Hindlimb muscle (tissue), 1 donor: ENCODE data around the gene DNMT1. TPM values are rescaled to one million over a fixed set of nuclear protein-coding genes. Genes with fewer than 3 reads are reported as not detected.
"Not testable (repeated sequence)": the region's sequence is repeated elsewhere in the genome, so short reads cannot be mapped to it uniquely, and the experiment has no call there.

Source experiments
- DNase-seq: peaks from one replicate; pipeline ENCODE4 v3.0.0-alpha.2; 2013
- polyA plus RNA-seq: library from polyadenylated mRNA; unstranded; fragments of 120-200 nt; gene quantifications from one replicate; pipeline ENCODE4 v1.2.1, GENCODE V29; 2013; ENCODE audit not compliant: insufficient read length

DNMT1 gene
- polyA plus RNA-seq, 1 donor, result 65.8 TPM

- DNase-seq, result no peak
Observed at GRCh38 chr19:10182076-10182475, 12.7 kb downstream of the DNMT1 start.

GRCh38 chr19:10180459-10180858 is 14.3 kb downstream of the DNMT1 start:
- DNase-seq, result no peak

DNA sequence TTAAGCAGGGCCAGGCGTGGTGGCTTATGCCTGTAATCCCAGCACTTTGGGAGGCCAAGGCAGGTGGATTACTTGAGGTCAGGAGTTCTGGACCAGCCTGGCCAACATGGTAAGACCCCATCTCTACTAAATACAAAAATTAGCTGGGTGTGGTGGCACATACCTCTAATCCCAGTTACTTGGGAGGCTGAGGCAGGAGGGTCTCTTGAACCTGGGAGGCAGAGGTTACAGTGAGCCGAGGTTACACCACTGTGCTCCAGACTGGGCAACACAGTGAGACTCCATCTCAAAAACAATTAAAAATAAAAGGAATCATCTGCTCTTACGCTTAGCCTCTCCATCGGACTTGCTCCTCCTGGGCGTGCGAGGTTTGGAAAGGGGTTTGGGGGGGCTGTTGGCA is 14.7 kb downstream of the DNMT1 start:
- DNase-seq, result not testable (repeated sequence)

GRCh38 chr19:10173527-10173926 is 21.2 kb downstream of the DNMT1 start:
- DNase-seq, result no peak

- DNase-seq, result no peak
Observed at GRCh38 chr19:10168386-10168948, 26.3 kb downstream of the DNMT1 start.

DNA sequence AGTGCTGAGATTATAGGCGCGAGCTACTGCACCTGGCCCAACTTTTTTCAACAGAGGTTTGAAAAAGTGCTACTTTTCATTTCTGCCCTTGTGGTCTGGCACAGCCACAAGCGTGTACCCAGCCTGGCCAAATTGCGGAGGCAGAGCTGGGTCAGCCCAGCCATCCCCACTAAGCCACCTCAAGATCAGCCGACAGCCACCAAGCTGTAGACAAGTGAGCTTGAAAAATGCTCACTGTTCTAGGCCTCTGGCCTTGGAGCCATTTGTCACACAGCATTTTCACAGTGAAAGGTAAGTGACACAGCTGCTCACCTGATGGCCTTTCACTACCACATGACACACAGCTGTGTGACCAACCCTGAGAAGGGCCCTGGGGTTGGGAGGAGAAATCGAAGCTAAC is 27.3 kb downstream of the DNMT1 start:
- DNase-seq, result no peak

DNA sequence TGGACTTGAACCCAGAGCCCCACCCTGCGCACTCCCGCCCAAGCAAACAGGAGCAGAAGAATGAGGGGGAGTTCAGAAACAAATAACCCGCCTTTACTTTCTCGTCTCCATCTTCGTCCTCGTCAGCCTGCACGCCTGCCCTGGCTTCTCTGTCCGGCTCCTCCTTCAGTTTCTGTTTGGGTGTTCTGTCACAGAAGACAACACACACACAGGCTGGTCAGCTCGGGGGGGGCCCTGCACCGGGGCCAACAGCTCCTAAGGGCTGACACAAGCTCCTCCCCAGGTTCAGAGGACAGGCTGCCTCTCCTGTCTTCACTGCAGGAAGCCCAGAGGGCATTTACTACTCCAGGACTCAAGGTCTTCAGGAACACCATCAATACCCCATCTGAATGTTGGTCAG is 28.3 kb downstream of the DNMT1 start:
- not testable (repeated sequence) for DNase-seq

DNA sequence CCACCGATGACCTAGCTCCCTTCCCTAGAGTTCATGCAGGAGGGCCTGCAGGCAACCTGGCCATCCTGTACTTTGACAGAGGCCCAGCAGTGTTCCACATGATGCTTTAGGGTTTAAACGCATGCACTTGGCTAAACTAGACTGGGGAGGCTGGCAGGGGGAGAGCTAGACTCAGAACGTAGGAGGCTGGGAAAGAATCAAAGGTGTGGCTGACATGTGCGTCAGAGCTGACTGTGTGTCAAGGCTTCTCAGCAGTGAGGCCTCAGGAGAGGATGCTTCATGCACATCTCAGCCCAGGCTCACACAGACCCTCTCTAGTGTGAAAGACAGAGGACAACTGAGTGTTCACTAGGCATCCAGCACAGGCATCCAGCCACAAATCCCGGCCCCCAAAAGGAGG is 28.7 kb downstream of the DNMT1 start:
- DNase-seq, result no peak

DNA sequence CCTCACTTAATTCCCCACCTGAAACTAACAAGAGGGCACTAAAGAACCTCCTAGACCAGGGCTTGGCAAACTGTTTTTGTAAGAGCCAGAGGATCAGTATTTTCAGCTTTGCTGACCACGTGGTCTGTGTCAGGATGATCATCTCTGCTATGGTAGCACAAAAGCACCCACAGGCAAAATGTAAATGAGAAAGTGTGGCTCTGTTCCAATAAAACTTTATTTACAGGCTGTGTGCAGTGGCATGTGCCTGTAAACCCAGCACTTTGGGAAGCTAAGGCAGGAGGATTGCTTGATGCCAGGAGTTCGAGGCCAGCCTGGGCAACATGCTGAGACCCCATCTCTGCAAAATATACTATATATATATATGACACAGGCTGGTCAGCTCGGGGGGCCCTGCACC is 31.2 kb downstream of the DNMT1 start:
- no peak for DNase-seq

GRCh38 chr19:10159610-10160009 is 35.1 kb downstream of the DNMT1 start:
- DNase-seq, result no peak

- no peak for DNase-seq
Observed at GRCh38 chr19:10158485-10158884, 36.3 kb downstream of the DNMT1 start.

- DNase-seq, result no peak
Observed at GRCh38 chr19:10158071-10158470, 36.7 kb downstream of the DNMT1 start.

GRCh38 chr19:10155839-10156238 is 38.9 kb downstream of the DNMT1 start:
- DNase-seq, result no peak

DNA sequence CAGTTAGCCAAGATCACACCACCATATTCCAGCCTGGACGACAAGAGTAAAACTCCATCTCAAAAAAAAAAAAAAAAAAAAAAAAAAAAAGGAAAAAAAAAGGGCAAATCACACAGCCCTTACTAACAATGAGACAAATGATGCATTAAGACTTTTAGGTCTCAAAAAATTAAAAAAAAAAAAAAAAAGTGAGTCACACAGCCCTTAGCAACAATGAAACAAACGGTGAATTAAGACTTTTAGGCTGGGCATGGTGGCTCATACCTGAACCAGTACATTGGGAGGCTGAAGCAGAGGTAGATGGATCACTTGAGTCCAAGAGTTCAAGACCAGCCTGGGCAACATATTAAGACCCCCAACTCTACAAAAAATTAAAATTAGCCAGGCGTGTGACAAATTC is 42.7 kb downstream of the DNMT1 start:
- no peak for DNase-seq

DNA sequence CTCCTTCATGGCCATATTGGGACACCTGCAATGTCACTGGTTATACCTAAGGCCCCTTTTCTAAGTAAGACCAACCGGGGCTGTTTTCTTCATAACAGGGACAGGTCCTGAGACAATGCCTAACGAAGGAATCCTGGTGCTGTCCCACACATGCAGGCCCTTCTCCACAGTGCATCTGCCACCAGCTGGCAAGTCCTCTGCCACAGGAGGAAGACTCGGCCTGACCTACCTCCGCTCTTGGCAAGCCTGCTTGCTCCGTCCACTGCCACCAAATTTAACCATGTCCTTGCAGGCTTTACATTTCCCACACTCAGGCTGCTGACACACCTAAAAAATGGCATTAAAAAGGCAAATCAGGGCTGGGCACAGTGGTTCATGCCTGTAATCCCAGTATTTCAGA is 43.2 kb downstream of the DNMT1 start:
- DNase-seq, result no peak

GRCh38 chr19:10149427-10149826 is 45.3 kb downstream of the DNMT1 start:
- no peak for DNase-seq

DNA sequence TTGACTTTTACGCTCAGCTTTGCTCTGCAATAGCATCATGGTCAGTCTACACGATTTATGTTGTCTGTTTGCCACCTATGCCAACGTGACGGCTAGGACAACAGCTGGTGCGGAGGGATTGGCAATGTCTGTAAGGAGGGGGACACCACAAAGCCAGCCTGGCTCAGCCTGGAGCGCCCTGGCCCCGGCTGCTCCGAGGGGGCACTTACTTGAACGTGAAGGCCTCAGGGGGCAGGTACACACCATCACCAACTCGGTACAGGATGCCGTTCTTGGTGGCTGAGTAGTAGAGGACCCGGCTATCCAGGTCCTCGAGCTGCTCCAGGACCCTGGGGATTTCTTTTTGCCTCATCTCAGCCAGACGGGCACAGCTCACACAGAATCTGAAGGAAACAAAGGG is 48.6 kb downstream of the DNMT1 start:
- DNase-seq, result no peak

DNA sequence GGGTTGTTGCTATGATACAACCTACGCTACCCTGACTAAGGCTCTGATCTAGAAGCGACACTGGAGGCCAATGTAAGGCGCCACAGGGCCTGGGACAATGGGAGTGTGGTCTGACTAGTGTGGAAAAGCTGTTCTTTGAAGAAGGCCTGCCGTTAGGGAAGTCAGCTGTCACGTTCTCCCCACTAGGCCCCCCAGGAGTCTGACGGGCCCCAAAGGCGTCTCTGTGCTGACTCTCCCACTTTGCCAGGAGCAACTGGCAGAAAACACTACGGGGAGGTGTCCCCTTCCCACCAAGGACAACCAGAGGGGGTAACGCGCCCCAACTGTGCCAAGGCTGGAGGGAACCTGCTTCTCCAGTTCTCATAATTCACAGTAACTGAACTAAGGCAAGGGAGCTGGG is 49.7 kb downstream of the DNMT1 start:
- DNase-seq, result no peak

DNA sequence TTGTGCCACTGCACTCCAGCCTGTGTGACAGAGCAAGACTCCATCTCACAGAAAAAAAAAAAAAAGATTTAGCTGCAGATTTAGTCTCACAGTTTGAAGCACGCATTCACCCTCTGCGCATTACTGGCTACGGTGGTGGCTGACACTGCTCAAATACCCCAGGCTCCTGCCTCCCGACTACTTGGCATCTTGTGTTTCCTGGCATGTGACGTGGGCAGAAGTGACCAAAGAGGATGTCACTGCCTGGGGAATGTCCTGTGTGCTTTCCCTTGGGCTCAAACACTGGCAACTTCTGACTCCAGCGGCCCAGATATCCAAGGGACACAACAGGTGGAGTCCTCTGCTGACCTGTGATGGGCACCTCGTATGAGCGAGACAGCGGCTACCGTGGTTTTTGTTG is 50.4 kb downstream of the DNMT1 start:
- no peak for DNase-seq

GRCh38 chr19:10143681-10144080 is 51.1 kb downstream of the DNMT1 start:
- no peak for DNase-seq

- no peak for DNase-seq
Observed at GRCh38 chr19:10142701-10143375, 51.9 kb downstream of the DNMT1 start.

- no peak for DNase-seq
Observed at GRCh38 chr19:10141973-10142372, 52.8 kb downstream of the DNMT1 start.

GRCh38 chr19:10141479-10141878 is 53.3 kb downstream of the DNMT1 start:
- no peak for DNase-seq

DNA sequence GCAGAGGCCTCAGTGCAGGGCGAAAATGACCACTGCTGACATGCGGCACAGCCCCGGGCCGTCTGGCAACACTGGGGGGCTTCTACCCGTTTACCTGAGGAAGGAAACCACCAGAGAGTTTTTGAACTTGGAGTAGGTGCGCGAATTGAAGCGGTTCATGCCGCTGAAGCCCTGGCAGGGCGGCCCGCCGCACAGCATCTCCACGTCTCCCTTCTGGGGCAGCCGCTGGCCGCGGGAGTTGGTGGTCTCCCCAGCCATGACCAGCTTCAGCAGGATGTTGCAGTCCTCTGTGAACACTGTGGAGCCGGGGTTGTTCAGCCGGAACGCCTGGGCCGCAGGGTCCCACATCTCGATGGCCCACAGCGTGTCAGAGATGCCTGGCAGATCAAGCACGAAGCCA is 54.8 kb downstream of the DNMT1 start:
- no peak for DNase-seq
